Measurements from ENCODE around the gene SLC13A5. TPM values are rescaled to one million over a fixed set of nuclear protein-coding genes. Genes with fewer than 3 reads are reported as not detected.
"Not testable (repeated sequence)": the region's sequence is repeated elsewhere in the genome, so short reads cannot be mapped to it uniquely, and the experiment has no call there.

SLC13A5 gene
- total RNA-seq, 1 donor from 2014 or later: 1.1 TPM

GRCh38 chr17:6748617-6749016, 35.4 kb upstream of the SLC13A5 start:
- no peak for TF ChIP-seq CTCF (IDR thresholded peaks at IDR 0.05)
- Mint-ChIP-seq H3K4me3 (ENCODE audit: unreplicated experiment) (no peak overlapping the region), H3K27me3 (ENCODE audit: low read depth) (peaks cover 10% of the 10 kb centered on the region), H3K27ac (ENCODE audit: unreplicated experiment) (no peak overlapping the region), H3K4me1 (ENCODE audit: low read depth) (peaks cover 22% of the 10 kb centered on the region), H3K9me3 (ENCODE audit: low read depth) (peaks cover 4% of the 10 kb centered on the region), H3K36me3 (ENCODE audit: low read depth) (no peaks in the 10 kb centered on the region)
- no peak for DNase-seq (ENCODE audit: low spot score)

- H3K27me3 Mint-ChIP-seq (ENCODE audit: low read depth): peaks cover 16% of the 10 kb centered on the region
- not testable (repeated sequence) for H3K4me1 Mint-ChIP-seq (ENCODE audit: low read depth)
These were observed 33.5 kb upstream of the SLC13A5 start for GRCh38 chr17:6746665-6747064.

DNA sequence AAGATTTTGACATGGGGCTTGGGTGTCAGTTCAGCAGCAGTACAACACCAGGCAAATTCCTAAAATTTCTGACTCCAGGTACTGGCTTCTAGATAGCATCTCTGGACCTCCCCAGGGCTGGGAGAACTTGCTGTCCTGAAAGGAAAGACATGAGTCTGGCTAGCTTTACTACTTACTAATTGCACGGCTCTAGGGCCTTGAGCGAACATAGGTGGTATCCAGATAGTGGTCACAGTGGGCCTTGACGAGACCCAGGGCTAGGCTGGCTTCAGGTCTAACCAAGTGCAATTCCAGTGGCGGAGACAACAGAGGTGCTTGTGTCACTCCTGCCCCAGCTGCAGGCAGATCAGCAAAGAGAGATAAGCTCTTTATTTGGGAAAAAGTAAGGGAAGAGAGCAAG, 16.4 kb upstream of the SLC13A5 start:
- Mint-ChIP-seq H3K27ac (ENCODE audit: unreplicated experiment) (no peak overlapping the region), H3K36me3 (ENCODE audit: low read depth) (peaks cover 5% of the 10 kb centered on the region), H3K4me3 (ENCODE audit: unreplicated experiment) (no peak overlapping the region), H3K9me3 (ENCODE audit: low read depth) (peaks cover 9% of the 10 kb centered on the region), H3K27me3 (ENCODE audit: low read depth) (peaks cover 34% of the 10 kb centered on the region), H3K4me1 (ENCODE audit: low read depth) (no peaks in the 10 kb centered on the region)
- DNase-seq (ENCODE audit: low spot score): no peak
- no peak for TF ChIP-seq CTCF (IDR thresholded peaks at IDR 0.05)

More at GRCh38 chr17:6746665-6747064, 33.5 kb upstream of the SLC13A5 start:
- H3K4me3 Mint-ChIP-seq (ENCODE audit: unreplicated experiment); H3K36me3 Mint-ChIP-seq (ENCODE audit: low read depth); H3K27ac Mint-ChIP-seq (ENCODE audit: unreplicated experiment); DNase-seq (ENCODE audit: low spot score); H3K9me3 Mint-ChIP-seq (ENCODE audit: low read depth): not testable (repeated sequence)

DNA sequence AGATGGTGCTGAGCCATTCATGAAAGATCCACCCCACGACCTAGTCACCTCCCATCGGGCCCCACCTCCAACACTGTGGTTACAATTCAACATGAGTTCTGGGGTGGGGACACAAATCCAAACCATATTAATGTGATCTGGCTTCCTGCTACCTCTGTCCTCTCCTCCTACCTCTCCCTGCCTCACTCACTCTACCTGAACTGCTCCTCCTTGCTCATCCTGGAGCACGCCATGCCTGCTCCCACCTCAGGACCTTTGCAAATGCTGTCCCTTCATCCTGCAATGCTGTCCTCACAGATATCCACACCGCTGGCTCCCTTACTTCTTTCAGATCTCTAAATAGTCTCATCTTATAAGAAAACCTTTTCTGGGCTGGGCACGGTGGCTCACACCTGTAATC, 10.8 kb upstream of the SLC13A5 start:
- TF ChIP-seq CTCF (IDR thresholded peaks at IDR 0.05): no peak
- DNase-seq (ENCODE audit: low spot score): no peak
- no peak overlapping the region for H3K4me3 Mint-ChIP-seq (ENCODE audit: unreplicated experiment)
- peaks cover 55% of the 10 kb centered on the region for H3K27me3 Mint-ChIP-seq (ENCODE audit: low read depth)
- H3K9me3 Mint-ChIP-seq (ENCODE audit: low read depth): peaks cover 5% of the 10 kb centered on the region
- no peaks in the 10 kb centered on the region for H3K4me1 Mint-ChIP-seq (ENCODE audit: low read depth)
- H3K27ac Mint-ChIP-seq (ENCODE audit: unreplicated experiment): no peak overlapping the region
- peaks cover 5% of the 10 kb centered on the region for H3K36me3 Mint-ChIP-seq (ENCODE audit: low read depth)

GRCh38 chr17:6721744-6722143, 8.6 kb upstream of the SLC13A5 start:
- H3K4me3 Mint-ChIP-seq (ENCODE audit: unreplicated experiment): no peak overlapping the region
- DNase-seq (ENCODE audit: low spot score): no peak
- peaks cover 58% of the 10 kb centered on the region for H3K27me3 Mint-ChIP-seq (ENCODE audit: low read depth)
- no peak for TF ChIP-seq CTCF (IDR thresholded peaks at IDR 0.05)
- H3K27ac Mint-ChIP-seq (ENCODE audit: unreplicated experiment): no peak overlapping the region
- H3K9me3 Mint-ChIP-seq (ENCODE audit: low read depth): peaks cover 7% of the 10 kb centered on the region
- no peaks in the 10 kb centered on the region for H3K4me1 Mint-ChIP-seq (ENCODE audit: low read depth)
- peaks cover 5% of the 10 kb centered on the region for H3K36me3 Mint-ChIP-seq (ENCODE audit: low read depth)

DNA sequence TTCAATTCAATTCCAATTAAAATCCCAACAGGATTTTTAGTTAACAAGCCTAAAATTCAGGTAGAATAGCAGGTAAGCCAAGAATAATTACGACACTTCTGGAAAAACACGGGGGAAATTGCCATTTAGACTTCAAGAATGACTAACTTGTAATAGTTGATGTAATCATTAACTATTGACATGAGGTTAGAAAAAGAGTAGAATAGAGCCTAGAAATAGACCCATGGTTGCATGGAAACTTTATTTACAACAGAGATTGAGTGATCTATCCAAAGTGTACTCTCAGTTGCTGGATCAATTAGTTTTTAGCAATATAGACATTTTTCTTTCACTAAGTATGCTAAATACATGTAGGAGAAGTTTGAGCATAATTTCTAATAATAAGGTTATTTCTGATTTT, 3.6 kb upstream of the SLC13A5 start:
- Mint-ChIP-seq H3K4me3 (ENCODE audit: unreplicated experiment) (no peak overlapping the region), H3K36me3 (ENCODE audit: low read depth) (peaks cover 2% of the 10 kb centered on the region), H3K4me1 (ENCODE audit: low read depth) (peaks cover 21% of the 10 kb centered on the region), H3K9me3 (ENCODE audit: low read depth) (peaks cover 14% of the 10 kb centered on the region), H3K27me3 (ENCODE audit: low read depth) (peaks cover 55% of the 10 kb centered on the region), H3K27ac (ENCODE audit: unreplicated experiment) (no peak overlapping the region)
- DNase-seq (ENCODE audit: low spot score): no peak
- TF ChIP-seq CTCF (IDR thresholded peaks at IDR 0.05): no peak

Data from chondrocyte (in vitro differentiated cells).